ENCODE measurements around the gene NSD2. TPM values are rescaled to one million over a fixed set of nuclear protein-coding genes. Genes with fewer than 3 reads are reported as not detected.
"Not testable (repeated sequence)": the region's sequence is repeated elsewhere in the genome, so short reads cannot be mapped to it uniquely, and the experiment has no call there.

NSD2 gene
- total RNA-seq, 2 experiments from 2014 or later, result 235 to 248 TPM

GRCh38 chr4:1833307-1834046, 37.7 kb upstream of the NSD2 start:
- no peak for DNase-seq
- POLR2A ChIA-PET, result no interaction called here
- Mint-ChIP-seq H3K9me3 (no peaks in the 10 kb centered on the region), H3K27me3 (no peaks in the 10 kb centered on the region), H3K4me1 (peaks cover 5% of the 10 kb centered on the region), H3K36me3 (ENCODE audit: low read depth) (peaks cover 30% of the 10 kb centered on the region), H3K27ac (no peak overlapping the region), H3K4me3 (no peak overlapping the region)
- CTCF ChIA-PET, result no interaction called here

GRCh38 chr4:1834047-1834775, 37.0 kb upstream of the NSD2 start:
- no peak for DNase-seq
- Mint-ChIP-seq H3K9me3 (no peaks in the 10 kb centered on the region), H3K36me3 (ENCODE audit: low read depth) (peaks cover 33% of the 10 kb centered on the region), H3K4me1 (peaks cover 5% of the 10 kb centered on the region), H3K27me3 (no peaks in the 10 kb centered on the region), H3K27ac (no peak overlapping the region), H3K4me3 (no peak overlapping the region)
- ChIA-PET POLR2A (no interaction called here), CTCF (no interaction called here)

- H3K4me3 Mint-ChIP-seq, H3K9me3 Mint-ChIP-seq, H3K4me1 Mint-ChIP-seq, CTCF ChIA-PET, H3K27me3 Mint-ChIP-seq, DNase-seq, H3K27ac Mint-ChIP-seq, POLR2A ChIA-PET: not testable (repeated sequence)
- peaks cover 25% of the 10 kb centered on the region for H3K36me3 Mint-ChIP-seq (ENCODE audit: low read depth)
These were observed 35.4 kb upstream of the NSD2 start for GRCh38 chr4:1835836-1836235.

GRCh38 chr4:1836650-1837049, 34.5 kb upstream of the NSD2 start:
- Mint-ChIP-seq H3K27ac (no peak overlapping the region), H3K9me3 (no peaks in the 10 kb centered on the region), H3K4me1 (peaks cover 4% of the 10 kb centered on the region), H3K36me3 (ENCODE audit: low read depth) (peaks cover 26% of the 10 kb centered on the region), H3K4me3 (no peak overlapping the region), H3K27me3 (no peaks in the 10 kb centered on the region)
- DNase-seq, result no peak
- CTCF ChIA-PET, result no interaction called here
- POLR2A ChIA-PET, result no interaction called here

GRCh38 chr4:1837069-1837468, 34.1 kb upstream of the NSD2 start:
- H3K9me3 Mint-ChIP-seq, result no peaks in the 10 kb centered on the region
- peaks cover 26% of the 10 kb centered on the region for H3K36me3 Mint-ChIP-seq (ENCODE audit: low read depth)
- ChIA-PET POLR2A (no interaction called here), CTCF (no interaction called here)
- H3K27ac Mint-ChIP-seq, result no peak overlapping the region
- no peak for DNase-seq
- peaks cover 6% of the 10 kb centered on the region for H3K4me1 Mint-ChIP-seq
- H3K4me3 Mint-ChIP-seq, result no peak overlapping the region
- no peaks in the 10 kb centered on the region for H3K27me3 Mint-ChIP-seq

GRCh38 chr4:1839282-1839681, 31.9 kb upstream of the NSD2 start:
- no peak for DNase-seq
- Mint-ChIP-seq H3K27me3 (no peaks in the 10 kb centered on the region), H3K4me1 (peaks cover 7% of the 10 kb centered on the region), H3K27ac (no peak overlapping the region), H3K36me3 (ENCODE audit: low read depth) (peaks cover 32% of the 10 kb centered on the region), H3K4me3 (no peak overlapping the region), H3K9me3 (no peaks in the 10 kb centered on the region)
- POLR2A ChIA-PET, result interaction anchor here (0.7 to 1.5 kb wide), 2 partner anchors 9 to 31 kb away, joined by 3 to 5 read pairs; partner anchors contain the start of gene NSD2
- CTCF ChIA-PET, result no interaction called here

GRCh38 chr4:1841201-1841886, 29.8 kb upstream of the NSD2 start:
- H3K27ac Mint-ChIP-seq, result no peak overlapping the region
- ChIA-PET CTCF (no interaction called here), POLR2A (no interaction called here)
- H3K27me3 Mint-ChIP-seq, result no peaks in the 10 kb centered on the region
- no peak overlapping the region for H3K4me3 Mint-ChIP-seq
- no peaks in the 10 kb centered on the region for H3K9me3 Mint-ChIP-seq
- no peak for DNase-seq
- H3K4me1 Mint-ChIP-seq, result peaks cover 7% of the 10 kb centered on the region
- peaks cover 26% of the 10 kb centered on the region for H3K36me3 Mint-ChIP-seq (ENCODE audit: low read depth)

GRCh38 chr4:1841887-1842210, 29.3 kb upstream of the NSD2 start:
- Mint-ChIP-seq H3K36me3 (ENCODE audit: low read depth) (peaks cover 31% of the 10 kb centered on the region), H3K9me3 (no peaks in the 10 kb centered on the region), H3K4me3 (no peak overlapping the region), H3K27me3 (no peaks in the 10 kb centered on the region), H3K4me1 (peaks cover 7% of the 10 kb centered on the region), H3K27ac (no peak overlapping the region)
- ChIA-PET CTCF (no interaction called here), POLR2A (no interaction called here)
- no peak for DNase-seq

GRCh38 chr4:1842339-1842895, 28.8 kb upstream of the NSD2 start:
- no peak overlapping the region for H3K4me3 Mint-ChIP-seq
- ChIA-PET POLR2A (no interaction called here), CTCF (no interaction called here)
- peak overlapping the region; percentile 19 for H3K27ac Mint-ChIP-seq
- peaks cover 36% of the 10 kb centered on the region for H3K36me3 Mint-ChIP-seq (ENCODE audit: low read depth)
- DNase-seq, result no peak
- H3K9me3 Mint-ChIP-seq, result no peaks in the 10 kb centered on the region
- no peaks in the 10 kb centered on the region for H3K27me3 Mint-ChIP-seq
- H3K4me1 Mint-ChIP-seq, result peaks cover 7% of the 10 kb centered on the region

GRCh38 chr4:1842993-1843448, 28.2 kb upstream of the NSD2 start:
- peaks cover 7% of the 10 kb centered on the region for H3K4me1 Mint-ChIP-seq
- no peaks in the 10 kb centered on the region for H3K27me3 Mint-ChIP-seq
- ChIA-PET CTCF (no interaction called here), POLR2A (no interaction called here)
- no peaks in the 10 kb centered on the region for H3K9me3 Mint-ChIP-seq
- no peak overlapping the region for H3K27ac Mint-ChIP-seq
- no peak overlapping the region for H3K4me3 Mint-ChIP-seq
- DNase-seq, result no peak
- peaks cover 36% of the 10 kb centered on the region for H3K36me3 Mint-ChIP-seq (ENCODE audit: low read depth)

GRCh38 chr4:1843852-1844251, 27.3 kb upstream of the NSD2 start:
- POLR2A ChIA-PET, result interaction anchor here (4.0 kb wide), 1 partner anchor 13 kb away, joined by 11 read pairs; the partner anchor contains the start of gene LETM1
- no peak overlapping the region for H3K4me3 Mint-ChIP-seq
- H3K36me3 Mint-ChIP-seq (ENCODE audit: low read depth), result peaks cover 36% of the 10 kb centered on the region
- no peak overlapping the region for H3K27ac Mint-ChIP-seq
- H3K27me3 Mint-ChIP-seq, result no peaks in the 10 kb centered on the region
- CTCF ChIA-PET, result no interaction called here
- no peaks in the 10 kb centered on the region for H3K9me3 Mint-ChIP-seq
- peaks cover 7% of the 10 kb centered on the region for H3K4me1 Mint-ChIP-seq
- no peak for DNase-seq

GRCh38 chr4:1844618-1845017, 26.6 kb upstream of the NSD2 start:
- H3K4me3 Mint-ChIP-seq, DNase-seq, H3K9me3 Mint-ChIP-seq, H3K27me3 Mint-ChIP-seq, CTCF ChIA-PET, H3K27ac Mint-ChIP-seq, H3K4me1 Mint-ChIP-seq: not testable (repeated sequence)
- POLR2A ChIA-PET, result interaction anchor here (4.0 kb wide), 1 partner anchor 12 kb away, joined by 11 read pairs; the partner anchor contains the start of gene LETM1
- H3K36me3 Mint-ChIP-seq (ENCODE audit: low read depth), result peaks cover 31% of the 10 kb centered on the region

- H3K9me3 Mint-ChIP-seq, result no peaks in the 10 kb centered on the region
- CTCF ChIA-PET, result interaction anchor here (1.4 kb wide), 1 partner anchor 54 kb away, joined by 3 read pairs; no protein-coding TSS in a partner anchor
- no peak overlapping the region for H3K27ac Mint-ChIP-seq
- peaks cover 29% of the 10 kb centered on the region for H3K36me3 Mint-ChIP-seq (ENCODE audit: low read depth)
- DNase-seq, result no peak
- POLR2A ChIA-PET, result interaction anchor here (1.0 to 4.0 kb wide), 2 partner anchors 10 to 40 kb away, joined by 4 to 11 read pairs; partner anchors contain the start of gene LETM1
- H3K27me3 Mint-ChIP-seq, result no peaks in the 10 kb centered on the region
- no peak overlapping the region for H3K4me3 Mint-ChIP-seq
- peaks cover 15% of the 10 kb centered on the region for H3K4me1 Mint-ChIP-seq
These were observed 24.6 kb upstream of the NSD2 start for GRCh38 chr4:1846580-1846979.
